HepG2 (cell line): ENCODE results near the gene ANK3. TPM values are rescaled to one million over a fixed set of nuclear protein-coding genes. Genes with fewer than 3 reads are reported as not detected.

Experiments
- ATAC-seq: fragments of 200-7000 bp; cut with Tn5 transposase; 3 replicates; pipeline ENCODE4 v1.9.1; 2020; ENCODE audit warnings: mild to moderate bottlenecking, moderate library complexity
- BruUV-seq: library from RNA; stranded (reverse); fragments of 400-500 nt; replicated peaks from 2 replicates; lab custom pipeline; 2021; lab: Mats Ljungman, UMichigan
- CTCF ChIA-PET: fragments of 300-600 bp; formaldehyde crosslinking; extraction: SDS; loops from one replicate; lab custom pipeline; 2021; ENCODE audit warnings: low total read pairs, inconsistent platforms, low intra/inter-chr PET ratio; lab: Yijun Ruan, JAX
- POLR2A ChIA-PET: fragments of 350-600 bp; sonication (Branson Sonifier 250); formaldehyde crosslinking; loops from one replicate; lab custom pipeline; 2020; ENCODE audit warnings: antibody characterized with exemption, inconsistent platforms; lab: Yijun Ruan, JAX
- DNase-seq: peaks from one replicate; pipeline ENCODE4 v3.0.0-alpha.2; 2015; ENCODE audit warnings: low spot score
- FAIRE-seq: peaks from 3 replicates; lab custom pipeline; 2011; peaks lifted over from hg19 to GRCh38; lab: Jason Lieb, UNC
- H2AFZ ChIP-seq: one replicate; pipeline ENCODE4 v1.6.1; 2011; ENCODE audit warnings: low read length, inconsistent platforms
- H3K27ac ChIP-seq: fragments of 300-600 bp; 3 replicates; pipeline ENCODE4 v1.8.0; 2011; ENCODE audit warnings: mixed run types, mild to moderate bottlenecking, mixed read lengths, low read length, inconsistent platforms; ENCODE audit not compliant: insufficient read depth; ENCODE audit errors: extremely low read length
- H3K27me3 ChIP-seq, 2 experiments: fragments of 200-600 bp in 1 of 2; 2 replicates in 1 of 2; 3 replicates in 1 of 2; pipeline versions ENCODE4 v1.6.0 to v1.8.0; 2011; ENCODE audit warnings: low read length in 2 of 2, mild to moderate bottlenecking in 2 of 2, moderate library complexity in 2 of 2, inconsistent platforms in 1 of 2; ENCODE audit not compliant: insufficient read depth in 2 of 2, control insufficient read depth in 1 of 2
- H3K36me3 ChIP-seq, 2 experiments: fragments of 200-600 bp in 1 of 2; replicated peaks in 1 of 2; 2 replicates in 1 of 2; 3 replicates in 1 of 2; pipeline versions ENCODE4 v1.5.1 to v1.8.0; 2011; ENCODE audit warnings: low read length in 2 of 2, inconsistent platforms in 1 of 2; ENCODE audit not compliant: insufficient read depth in 2 of 2, control insufficient read depth in 1 of 2
- H3K4me1 ChIP-seq: 2 replicates; pipeline ENCODE4 v1.5.1; 2012; ENCODE audit warnings: low read length, inconsistent platforms; ENCODE audit not compliant: insufficient read depth
- H3K4me2 ChIP-seq: 2 replicates; pipeline ENCODE4 v1.6.0; 2011; ENCODE audit warnings: low read depth, low read length, inconsistent platforms
- H3K4me3 ChIP-seq, 3 experiments: fragments of 200-600 bp in 1 of 3; sonication (generic), shearing (Covaris generic) in 1 of 3; replicated peaks in 1 of 3; 2 replicates each; pipeline ENCODE4 v1.5.1; 2011 to 2016; ENCODE audit warnings: low read length in 3 of 3, inconsistent platforms in 2 of 3, low read depth in 2 of 3, mild to moderate bottlenecking in 2 of 3, control low read depth in 1 of 3, mixed read lengths in 1 of 3; ENCODE audit not compliant: insufficient read depth in 1 of 3
- H3K79me2 ChIP-seq: one replicate; pipeline ENCODE4 v1.6.1; 2011; ENCODE audit warnings: low read length, inconsistent platforms; ENCODE audit not compliant: insufficient read depth
- H3K9ac ChIP-seq: 2 replicates; pipeline ENCODE4 v1.6.0; 2011; ENCODE audit warnings: mild to moderate bottlenecking, low read depth, low read length, inconsistent platforms; ENCODE audit not compliant: insufficient read depth
- H3K9me3 ChIP-seq: 2 replicates; pipeline ENCODE4 v1.5.1; 2012; ENCODE audit warnings: mild to moderate bottlenecking, low read length
- H4K20me1 ChIP-seq: 2 replicates; pipeline ENCODE4 v1.6.0; 2011; ENCODE audit warnings: inconsistent platforms, mild to moderate bottlenecking, low read length, moderate library complexity; ENCODE audit not compliant: insufficient read depth
- CEBPG ChIP-seq: IDR thresholded peaks from 2 replicates; pipeline ENCODE4 v1.6.1; 2016
- KDM1A ChIP-seq: IDR thresholded peaks from 2 replicates; pipeline ENCODE4 v1.6.1; 2016; ENCODE audit warnings: missing compliant biosample characterization
- KLF16 ChIP-seq, 2 experiments: sonication (generic) in 1 of 2; formaldehyde crosslinking in 1 of 2; IDR thresholded peaks; 2 replicates each; pipeline versions ENCODE4 v1.6.1 to v1.8.0; 2016 to 2023; ENCODE audit warnings: missing genetic modification reagents in 2 of 2, missing compliant biosample characterization in 1 of 2
- NFE2 ChIP-seq: sonication (generic); formaldehyde crosslinking; IDR thresholded peaks from 2 replicates; pipeline ENCODE4 v1.4.0; 2020; ENCODE audit warnings: missing genetic modification reagents
- RARG ChIP-seq: sonication (generic); formaldehyde crosslinking; IDR thresholded peaks from 2 replicates; pipeline ENCODE4 v1.4.0; 2020; ENCODE audit warnings: low read depth, mild to moderate bottlenecking, missing genetic modification reagents
- REXO4 ChIP-seq: sonication (generic); formaldehyde crosslinking; IDR thresholded peaks from 2 replicates; pipeline ENCODE4 v1.8.0; 2022; ENCODE audit warnings: missing genetic modification reagents, mild to moderate bottlenecking, borderline replicate concordance
- SNAPC4 ChIP-seq: sonication (generic); formaldehyde crosslinking; IDR thresholded peaks from 2 replicates; pipeline ENCODE4 v1.4.0; 2020; ENCODE audit warnings: mild to moderate bottlenecking, missing genetic modification reagents
- ZBTB26 ChIP-seq: IDR thresholded peaks from 2 replicates; pipeline ENCODE4 v1.6.1; 2016; ENCODE audit warnings: missing compliant biosample characterization, missing genetic modification reagents, borderline replicate concordance
- ZBTB42 ChIP-seq: sonication (generic); formaldehyde crosslinking; IDR thresholded peaks from 2 replicates; pipeline ENCODE4 v1.5.0; 2020; ENCODE audit warnings: mild to moderate bottlenecking, missing genetic modification reagents
- ZNF136 ChIP-seq: sonication (generic); formaldehyde crosslinking; IDR thresholded peaks from 2 replicates; pipeline ENCODE4 v1.8.1; 2022; ENCODE audit warnings: low read depth, mild to moderate bottlenecking, moderate library complexity, missing genetic modification reagents
- ZNF367 ChIP-seq: sonication (generic); formaldehyde crosslinking; IDR thresholded peaks from 2 replicates; pipeline ENCODE4 v1.4.0; 2020; ENCODE audit warnings: missing genetic modification reagents, borderline replicate concordance
- ZNF414 ChIP-seq: sonication (generic); formaldehyde crosslinking; IDR thresholded peaks from 2 replicates; pipeline ENCODE4 v1.5.0; 2020; ENCODE audit warnings: missing genetic modification reagents
- ZNF441 ChIP-seq: sonication (generic); formaldehyde crosslinking; IDR thresholded peaks from 2 replicates; pipeline ENCODE4 v1.7.0; 2021; ENCODE audit warnings: missing genetic modification reagents, borderline replicate concordance
- ZNF460 ChIP-seq: sonication (generic); formaldehyde crosslinking; IDR thresholded peaks from 2 replicates; pipeline ENCODE4 v1.5.1; 2020; ENCODE audit warnings: missing genetic modification reagents, mild to moderate bottlenecking, borderline replicate concordance
- ZNF614 ChIP-seq: IDR thresholded peaks from 2 replicates; pipeline ENCODE4 v1.6.1; 2018; ENCODE audit warnings: missing biosample characterization, missing genetic modification reagents, inconsistent platforms, borderline replicate concordance
- WGBS: methylation state at CpG from one replicate; pipeline ENCODE4 v1.1.6; 2017; ENCODE audit warnings: low lambda C conversion rate; 5-methylcytosine and 5-hydroxymethylcytosine counted together
- in situ Hi-C: cut with HindIII; loops from 2 replicates; pipeline ENCODE4 v1.10.0; 2017; ENCODE audit warnings: low pct_unique_long_range_greater_than_20kb; ENCODE audit not compliant: extremely low pct_ligation_motif_present
- intact Hi-C: fragments of 100-400 bp; cut with micrococcal nuclease; formaldehyde crosslinking; loops from one replicate; pipeline ENCODE4 v1.10.0; 2022; ENCODE audit not compliant: unreplicated experiment
- polyA plus RNA-seq, 8 experiments: library from polyadenylated mRNA; depleted of rRNA in 3 of 8; stranded (reverse) in 7 of 8; unstranded in 1 of 8; fragments of >200 nt; fragmentation: Illumina TruSeq in 4 of 8; extraction: Trizol in 4 of 8; gene quantifications; 2 replicates each; pipeline versions ENCODE4 v1.2.1 to v1.2.3, GENCODE V29; 2011 to 2016; ENCODE audit warnings: low read depth in 4 of 8, missing spikeins in 1 of 8, mixed read lengths in 1 of 8; ENCODE audit not compliant: insufficient read depth in 1 of 8
- total RNA-seq, 5 experiments: library from RNA; depleted of rRNA; stranded (reverse); fragments of >200 nt; fragmentation: Illumina TruSeq; extraction: Trizol; gene quantifications; 2 replicates each; pipeline ENCODE4 v1.2.3, GENCODE V29; 2016; ENCODE audit warnings: low read depth in 1 of 5

The ANK3 gene
- total and polyA plus RNA-seq, 2 of the 13 experiments (the other 11 are each of a cell fraction or from before 2014, with no cell fraction given) = not detected

GRCh38 chr10:60427148-60427547, 37.5 kb upstream of the ANK3 start:
- Histone ChIP-seq H3K9ac (no peak overlapping the region), H3K27me3 (no peaks in the 10 kb centered on the region), H3K4me2 (no peak overlapping the region), H3K9me3 (no peaks in the 10 kb centered on the region), H2AFZ (no peak overlapping the region), H3K27ac (no peak overlapping the region), H4K20me1 (no peaks in the 10 kb centered on the region), H3K36me3 (no peaks in the 10 kb centered on the region), H3K4me3 (no peak overlapping the region), H3K4me1 (peaks cover 16% of the 10 kb centered on the region), H3K79me2 (no peaks in the 10 kb centered on the region)
- FAIRE-seq (no peak), DNase-seq (no peak), ATAC-seq (no peak)
- no TSS peak for BruUV-seq
- 82% methylated on average over 1 of the region's 1 CpG for WGBS
- in situ Hi-C loops (no loop called here), intact Hi-C loops (no loop called here)
- TF ChIP-seq CEBPG (CRISPR knock-in tag) (no peak), KLF16 (CRISPR knock-in tag; IDR thresholded peaks at IDR 0.05) (no peak), KDM1A (CRISPR knock-in tag) (no peak), ZNF367 (no peak), REXO4 (CRISPR knock-in tag) (no peak), SNAPC4 (CRISPR knock-in tag) (no peak), ZNF441 (CRISPR knock-in tag) (no peak), ZNF614 (CRISPR knock-in tag) (no peak), ZBTB42 (CRISPR knock-in tag) (no peak), ZNF136 (CRISPR knock-in tag) (no peak), ZNF460 (CRISPR knock-in tag) (no peak), RARG (no peak), ZNF414 (CRISPR knock-in tag) (no peak), ZBTB26 (CRISPR knock-in tag) (no peak), NFE2 (CRISPR knock-in tag) (no peak)
- CTCF ChIA-PET = no interaction called here
- POLR2A ChIA-PET = no interaction called here
